H9 (cell line): ENCODE results near the gene PDE1A. TPM values are rescaled to one million over a fixed set of nuclear protein-coding genes. Genes with fewer than 3 reads are reported as not detected.

ENCODE experiments used
- DNase-seq: peaks from one replicate; pipeline ENCODE4 v3.0.0-alpha.2; 2017
- H2AFZ ChIP-seq: one replicate; pipeline ENCODE4 v1.6.1; 2013; ENCODE audit warnings: mild to moderate bottlenecking, low read length, control low read depth, moderate library complexity
- H2AK5ac ChIP-seq: 2 replicates; pipeline ENCODE4 v1.6.1; 2013; ENCODE audit warnings: low read length, control low read depth, mixed read lengths; ENCODE audit not compliant: insufficient read length
- H2BK120ac ChIP-seq: one replicate; pipeline ENCODE4 v1.6.1; 2013; ENCODE audit warnings: low read depth, mild to moderate bottlenecking, low read length, control low read depth, inconsistent platforms; ENCODE audit not compliant: poor library complexity, severe bottlenecking
- H2BK12ac ChIP-seq: 2 replicates; pipeline ENCODE4 v1.6.1; 2013; ENCODE audit warnings: low read length, control low read depth, mixed read lengths, low read depth; ENCODE audit not compliant: insufficient read length
- H2BK15ac ChIP-seq: 2 replicates; pipeline ENCODE4 v1.6.1; 2013; ENCODE audit warnings: low read depth, low read length, control low read depth
- H2BK20ac ChIP-seq: one replicate; pipeline ENCODE4 v1.6.1; 2013; ENCODE audit warnings: low read depth, mild to moderate bottlenecking, low read length, control low read depth, inconsistent platforms; ENCODE audit not compliant: poor library complexity, severe bottlenecking
- H2BK5ac ChIP-seq: 2 replicates; pipeline ENCODE4 v1.6.1; 2013; ENCODE audit warnings: low read length, control low read depth, mixed read lengths; ENCODE audit not compliant: insufficient read length
- H3K14ac ChIP-seq: 2 replicates; pipeline ENCODE4 v1.6.1; 2013; ENCODE audit warnings: low read length, control low read depth; ENCODE audit not compliant: insufficient read depth
- H3K18ac ChIP-seq: 2 replicates; pipeline ENCODE4 v1.6.1; 2013; ENCODE audit warnings: low read depth, mild to moderate bottlenecking, mixed read lengths, low read length, control low read depth; ENCODE audit not compliant: insufficient read length
- H3K23ac ChIP-seq: 2 replicates; pipeline ENCODE4 v1.6.1; 2013; ENCODE audit warnings: low read length, control low read depth, mixed read lengths, low read depth; ENCODE audit not compliant: insufficient read length
- H3K23me2 ChIP-seq: 2 replicates; pipeline ENCODE4 v1.6.1; 2013; ENCODE audit warnings: low read depth, mild to moderate bottlenecking, mixed read lengths, low read length, control low read depth; ENCODE audit not compliant: insufficient read length, poor library complexity, severe bottlenecking
- H3K27ac ChIP-seq: 2 replicates; pipeline ENCODE4 v1.5.1; 2013; ENCODE audit warnings: low read length, control low read depth, mixed read lengths, low read depth; ENCODE audit not compliant: insufficient read length
- H3K27me3 ChIP-seq: 2 replicates; pipeline ENCODE4 v1.6.1; 2013; ENCODE audit warnings: low read length, control low read depth, inconsistent platforms; ENCODE audit not compliant: insufficient read depth
- H3K4ac ChIP-seq: 2 replicates; pipeline ENCODE4 v1.6.1; 2013; ENCODE audit warnings: low read depth, mild to moderate bottlenecking, control low read depth, inconsistent platforms, low read length, moderate library complexity
- H3K4me1 ChIP-seq: 2 replicates; pipeline ENCODE4 v1.6.1; 2013; ENCODE audit warnings: low read length, control low read depth, inconsistent platforms; ENCODE audit not compliant: insufficient read depth
- H3K4me2 ChIP-seq: 2 replicates; pipeline ENCODE4 v1.6.1; 2013; ENCODE audit warnings: low read length, control low read depth, mixed read lengths; ENCODE audit not compliant: insufficient read length, insufficient read depth
- H3K56ac ChIP-seq: 2 replicates; pipeline ENCODE4 v1.6.1; 2013; ENCODE audit warnings: low read depth, mild to moderate bottlenecking, mixed read lengths, low read length, control low read depth; ENCODE audit not compliant: insufficient read length
- H3K79me1 ChIP-seq: 2 replicates; pipeline ENCODE4 v1.6.1; 2013; ENCODE audit warnings: low read depth, mild to moderate bottlenecking, moderate library complexity, low read length, control low read depth, inconsistent platforms; ENCODE audit not compliant: insufficient read depth, poor library complexity, severe bottlenecking
- H3K79me2 ChIP-seq: 2 replicates; pipeline ENCODE4 v1.6.1; 2013; ENCODE audit warnings: low read length, control low read depth, inconsistent platforms; ENCODE audit not compliant: insufficient read depth
- H3K9ac ChIP-seq: 2 replicates; pipeline ENCODE4 v1.6.1; 2013; ENCODE audit warnings: low read length, control low read depth, mixed read lengths; ENCODE audit not compliant: insufficient read length; ENCODE audit errors: extremely low read depth
- H3K9me3 ChIP-seq: one replicate; pipeline ENCODE4 v1.6.1; 2013; ENCODE audit warnings: low read depth, low read length, inconsistent platforms; ENCODE audit not compliant: control insufficient read depth
- H3T11ph ChIP-seq: one replicate; pipeline ENCODE4 v1.6.1; 2013; ENCODE audit warnings: mild to moderate bottlenecking, low read length, control low read depth, inconsistent platforms
- H4K20me1 ChIP-seq: one replicate; pipeline ENCODE4 v1.6.1; 2013; ENCODE audit not compliant: control insufficient read depth, insufficient read length, insufficient read depth
- H4K5ac ChIP-seq: 2 replicates; pipeline ENCODE4 v1.6.1; 2013; ENCODE audit warnings: low read depth, mild to moderate bottlenecking, mixed read lengths, low read length, control low read depth; ENCODE audit not compliant: insufficient read length
- H4K8ac ChIP-seq: replicated peaks from 2 replicates; pipeline ENCODE4 v1.6.1; 2013; ENCODE audit warnings: low read length, control low read depth, mixed read lengths, low read depth; ENCODE audit not compliant: insufficient read length
- H4K91ac ChIP-seq: 2 replicates; pipeline ENCODE4 v1.6.1; 2013; ENCODE audit warnings: low read depth, mild to moderate bottlenecking, moderate library complexity, mixed read lengths, low read length, control low read depth; ENCODE audit not compliant: insufficient read length
- H3K27ac Mint-ChIP-seq, 3 experiments: 2 replicates in 2 of 3; 3 replicates in 1 of 3; pipeline ENCODE4 v1.8.0; 2020 to 2021; ENCODE audit warnings: mixed read lengths in 3 of 3, mild to moderate bottlenecking in 1 of 3, moderate library complexity in 1 of 3
- H3K27me3 Mint-ChIP-seq: 2 replicates; pipeline ENCODE4 v1.8.0; 2021; ENCODE audit warnings: low read depth, mild to moderate bottlenecking, moderate library complexity, mixed read lengths
- H3K36me3 Mint-ChIP-seq, 3 experiments: 2 replicates in 2 of 3; 3 replicates in 1 of 3; pipeline ENCODE4 v1.8.0; 2020 to 2021; ENCODE audit warnings: low read depth in 3 of 3, mixed read lengths in 3 of 3; ENCODE audit not compliant: insufficient read depth in 1 of 3
- H3K4me1 Mint-ChIP-seq, 2 experiments: 2 replicates each; pipeline ENCODE4 v1.8.0; 2020; ENCODE audit warnings: mixed read lengths in 2 of 2
- H3K4me3 Mint-ChIP-seq, 2 experiments: 2 replicates in 1 of 2; 3 replicates in 1 of 2; pipeline ENCODE4 v1.8.0; 2020 to 2021; ENCODE audit warnings: mild to moderate bottlenecking in 2 of 2, mixed read lengths in 2 of 2, moderate library complexity in 1 of 2
- H3K9me3 Mint-ChIP-seq, 2 experiments: 2 replicates in 1 of 2; 3 replicates in 1 of 2; pipeline ENCODE4 v1.8.0; 2020; ENCODE audit warnings: mild to moderate bottlenecking in 2 of 2, mixed read lengths in 2 of 2, moderate library complexity in 1 of 2
- CTCF ChIP-seq: fragments of 200-600 bp; sonication (generic); conservative IDR thresholded peaks from 3 replicates; pipeline ENCODE4 v1.8.0; 2021; ENCODE audit warnings: antibody characterized with exemption, mild to moderate bottlenecking
- total RNA-seq: library from RNA; stranded (reverse); gene quantifications from 2 replicates; pipeline ENCODE4 v1.2.1, GENCODE V29; 2021

Gene PDE1A
- total RNA-seq, 1 experiment from 2014 or later, result 0.11 TPM

DNA sequence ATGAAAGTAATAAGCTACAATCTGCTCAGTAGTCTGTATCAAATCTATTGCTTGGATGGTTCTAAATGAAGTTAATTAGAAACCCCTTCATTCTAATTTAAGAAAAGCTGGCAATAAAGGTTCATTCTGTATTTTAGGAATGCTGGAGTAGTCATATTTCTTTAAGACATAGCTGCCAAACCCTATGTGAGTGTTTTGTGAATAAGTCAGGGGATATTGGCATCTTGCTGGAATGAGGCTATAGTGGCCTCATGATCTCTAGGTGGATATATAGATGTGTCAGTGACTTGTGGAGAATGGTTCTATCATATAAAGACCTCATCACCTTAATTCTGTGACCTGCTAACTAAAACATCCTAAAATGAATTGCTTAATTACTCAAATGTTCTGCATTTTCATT, 196.3 kb downstream of the PDE1A start:
- no peak overlapping the region for H3K4me3 Mint-ChIP-seq
- no peaks in the 10 kb centered on the region for H3K79me1 ChIP-seq
- TF ChIP-seq CTCF, result no peak

More for the DNA sequence above, 196.3 kb downstream of the PDE1A start:
- Mint-ChIP-seq H3K4me1 (no peaks in the 10 kb centered on the region), H3K9me3 (no peaks in the 10 kb centered on the region), H3K36me3 (no peaks in the 10 kb centered on the region), H3K27ac (no peak overlapping the region), H3K27me3 (no peaks in the 10 kb centered on the region)
- Histone ChIP-seq H3K9me3 (no peaks in the 10 kb centered on the region), H2BK120ac (no peak overlapping the region), H3K4me2 (no peak overlapping the region), H3K56ac (no peak overlapping the region), H3K4me1 (no peaks in the 10 kb centered on the region), H3K14ac (no peak overlapping the region), H4K20me1 (no peaks in the 10 kb centered on the region), H3K79me2 (no peaks in the 10 kb centered on the region), H2AFZ (no peak overlapping the region), H3K18ac (no peak overlapping the region), H2BK20ac (no peak overlapping the region), H3K27me3 (no peaks in the 10 kb centered on the region), H3T11ph (no peak overlapping the region), H3K23me2 (no peaks in the 10 kb centered on the region), H3K9ac (no peak overlapping the region), H4K8ac (no peak overlapping the region), H3K4ac (no peak overlapping the region), H2BK5ac (no peak overlapping the region), H3K27ac (no peak overlapping the region), H4K5ac (no peak overlapping the region), H2AK5ac (no peak overlapping the region), H4K91ac (no peak overlapping the region), H2BK15ac (no peak overlapping the region), H3K23ac (no peak overlapping the region), H2BK12ac (no peak overlapping the region)
- no peak for DNase-seq
